Forelimb muscle (tissue), 1 donor: ENCODE measurements around the gene HIGD1B. TPM values are rescaled to one million over a fixed set of nuclear protein-coding genes. Genes with fewer than 3 reads are reported as not detected.

ENCODE experiments used
- DNase-seq: peaks from one replicate; pipeline ENCODE4 v3.0.0-alpha.2; 2013; ENCODE audit warnings: low read depth
- polyA plus RNA-seq: library from polyadenylated mRNA; unstranded; fragments of 120-200 nt; gene quantifications from one replicate; pipeline ENCODE4 v1.2.1, GENCODE V29; 2013; ENCODE audit not compliant: insufficient read length

HIGD1B gene
- polyA plus RNA-seq, 1 donor = 4.2 TPM

DNA sequence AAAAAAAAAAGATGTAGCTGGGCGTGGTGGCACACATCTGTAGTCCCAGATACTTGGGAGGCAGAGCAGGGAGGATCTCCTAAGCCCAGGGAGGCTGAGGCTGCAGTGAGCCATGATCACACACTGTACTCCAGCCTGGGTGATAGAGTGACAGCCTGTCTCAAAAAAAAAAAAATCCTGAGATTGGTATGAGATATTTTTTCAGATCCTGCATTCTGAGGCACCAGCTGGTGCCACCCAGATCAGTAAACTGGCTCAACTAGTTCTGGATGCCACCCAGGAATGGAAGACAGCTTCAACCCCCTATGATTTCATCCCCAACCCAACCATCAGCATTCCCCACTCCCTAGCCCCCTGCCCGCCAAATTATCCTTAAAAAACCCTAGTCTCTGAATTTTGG lies 10.5 kb upstream of the HIGD1B start:
- no peak for DNase-seq

DNA sequence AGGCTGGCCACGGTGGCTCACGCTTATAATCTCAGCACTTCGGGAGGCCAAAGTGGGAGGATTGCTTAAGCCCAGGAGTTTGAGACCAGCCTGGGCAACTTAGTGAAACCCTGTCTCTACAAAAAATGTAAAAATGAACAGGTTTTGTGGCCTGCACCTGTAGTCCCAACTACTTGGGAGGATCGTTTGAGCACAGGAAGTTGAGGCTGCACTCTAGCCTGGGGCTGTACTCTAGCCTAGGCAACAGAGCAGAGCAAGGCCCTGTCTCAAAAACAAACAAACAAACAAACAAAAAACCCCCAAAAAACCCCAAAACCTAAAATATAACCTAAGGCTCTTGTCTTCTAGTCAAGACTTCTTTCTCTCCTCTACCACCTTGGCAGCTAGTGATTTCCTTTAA lies 7.4 kb upstream of the HIGD1B start:
- DNase-seq = no peak

GRCh38 chr17:44840936-44841335 lies 6.7 kb upstream of the HIGD1B start:
- no peak for DNase-seq

DNA sequence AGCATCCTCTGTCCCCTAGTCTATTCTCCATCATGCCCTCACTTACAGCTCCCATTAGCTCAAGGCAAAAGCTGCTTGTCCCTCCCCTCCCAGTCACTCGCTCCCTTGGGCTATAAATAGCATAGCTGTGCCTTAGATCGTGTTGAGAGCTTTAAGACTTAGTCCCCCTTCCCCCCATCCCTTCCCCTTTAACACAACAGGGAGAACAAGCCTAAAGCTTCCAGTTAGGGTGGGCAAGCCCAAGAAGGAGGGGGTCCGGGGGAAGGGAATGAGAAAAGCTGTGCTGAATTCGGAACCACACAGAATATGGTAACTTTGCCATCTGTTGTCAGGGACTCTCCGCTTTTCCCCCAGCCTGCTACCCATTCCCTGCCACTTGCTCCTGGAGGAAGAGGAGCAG lies 4.9 kb upstream of the HIGD1B start:
- no peak for DNase-seq

GRCh38 chr17:44844390-44844830 lies 3.3 kb upstream of the HIGD1B start:
- no peak for DNase-seq

- no peak for DNase-seq
Observed at GRCh38 chr17:44846206-44846605, 1.5 kb upstream of the HIGD1B start.

- DNase-seq = no peak
Observed at GRCh38 chr17:44848257-44848795, 643 bp downstream of the HIGD1B start.

DNA sequence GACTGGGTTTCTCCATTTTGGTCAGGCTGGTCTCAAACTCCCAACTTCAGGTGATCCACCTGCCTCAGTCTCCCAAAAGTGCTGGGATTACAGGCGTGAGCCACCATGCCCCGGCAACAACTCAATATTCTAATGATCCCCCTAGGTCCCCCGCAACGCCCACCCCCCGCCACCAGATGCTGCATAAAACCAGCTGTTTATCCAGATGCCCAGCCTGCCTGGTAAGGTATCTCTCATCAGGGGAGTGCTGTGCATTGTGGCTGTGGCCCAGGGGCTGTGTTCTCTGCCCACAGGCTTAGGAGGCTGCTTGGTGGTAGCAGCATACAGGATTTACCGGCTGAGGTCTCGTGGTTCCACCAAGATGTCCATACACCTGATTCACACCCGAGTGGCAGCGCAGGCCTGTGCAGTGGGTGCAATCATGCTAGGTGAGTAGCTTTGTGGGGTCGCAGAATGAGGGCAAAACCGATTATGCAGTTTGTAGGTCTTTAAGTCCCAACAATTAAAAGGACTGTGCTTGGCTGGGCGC lies 1.3 kb downstream of the HIGD1B start:
- DNase-seq = no peak

- DNase-seq = no peak
Observed at GRCh38 chr17:44850025-44850424, 2.3 kb downstream of the HIGD1B start.

DNA sequence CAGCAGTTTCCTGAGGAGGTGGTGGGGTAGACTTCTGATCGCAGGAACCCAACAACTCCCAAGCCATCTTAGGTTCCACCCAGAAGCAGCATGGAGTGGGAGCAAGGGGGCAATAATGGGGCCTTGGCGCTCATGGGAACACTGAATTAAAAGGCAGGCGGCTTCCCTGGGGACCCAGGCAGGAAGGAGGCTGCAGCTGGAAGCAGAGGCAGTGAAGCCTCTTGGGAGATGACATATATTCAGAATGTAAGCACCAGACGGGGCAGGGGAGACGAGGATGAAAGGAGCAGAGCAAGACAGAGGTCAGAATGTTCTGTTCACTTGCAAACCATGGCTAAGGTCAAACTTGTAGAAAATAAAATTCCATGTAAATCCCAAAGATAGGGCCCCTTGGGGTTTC lies 2.9 kb downstream of the HIGD1B start:
- no peak for DNase-seq

DNA sequence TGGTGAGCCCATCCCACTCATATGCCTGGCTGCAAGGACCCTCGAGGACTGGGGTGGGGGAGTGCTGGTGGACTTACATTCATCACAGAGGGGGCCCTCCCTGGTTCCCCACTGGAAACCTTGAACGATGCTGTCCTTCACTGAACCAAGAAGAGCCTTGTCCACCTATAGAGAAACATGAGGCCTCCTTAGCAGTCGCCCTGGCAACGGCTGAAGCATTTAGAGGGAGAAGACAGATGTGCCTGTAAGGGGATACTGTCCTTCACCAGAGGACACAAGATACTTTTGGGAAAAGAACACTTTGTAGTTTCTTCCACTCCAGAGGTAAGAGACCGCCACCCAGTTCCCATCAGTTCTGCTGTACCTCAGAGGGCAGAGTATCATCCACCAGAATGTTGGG lies 6.5 kb downstream of the HIGD1B start:
- no peak for DNase-seq

- DNase-seq = no peak
Observed at GRCh38 chr17:44859701-44860100, 12.0 kb downstream of the HIGD1B start.

GRCh38 chr17:44862278-44862914 lies 14.7 kb downstream of the HIGD1B start:
- no peak for DNase-seq

DNA sequence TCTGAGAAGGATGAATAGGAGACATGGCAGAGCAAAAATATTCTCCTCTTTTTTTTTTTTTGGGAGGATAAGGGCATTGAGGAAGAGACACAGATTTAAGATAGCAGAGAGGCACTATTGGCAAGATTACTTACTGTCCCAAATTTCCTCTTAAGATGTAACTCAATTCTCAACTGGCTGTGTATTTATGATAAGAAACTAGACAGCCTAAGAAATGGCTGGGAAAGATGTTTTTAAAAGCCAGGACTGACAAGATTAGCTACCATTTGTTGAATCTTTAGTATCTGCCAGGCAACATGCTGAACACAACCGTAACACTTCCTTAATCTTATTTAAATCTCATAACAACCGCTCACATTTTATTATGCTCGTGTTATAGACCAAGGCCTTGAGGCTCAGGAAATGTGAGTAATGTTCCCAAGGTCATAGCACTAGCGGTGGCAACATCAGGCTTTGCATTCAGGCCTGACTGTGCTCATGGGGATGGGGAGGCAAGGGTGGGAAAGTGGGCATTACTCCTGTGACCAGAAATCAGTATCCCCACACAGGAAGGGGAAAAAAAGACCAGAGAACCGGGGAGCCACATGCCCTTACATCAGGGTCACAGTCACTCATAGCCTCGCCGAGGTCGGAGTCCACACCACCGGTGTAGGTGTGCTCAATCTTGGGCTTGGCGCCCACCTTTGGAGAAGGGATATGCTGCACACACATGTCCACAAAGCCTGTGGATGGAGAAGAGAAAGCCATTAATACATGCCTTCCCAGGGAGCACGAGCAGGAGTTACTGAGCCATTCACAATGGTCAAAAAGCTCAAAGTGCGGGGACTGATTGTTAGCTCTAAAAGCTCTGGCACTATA lies 15.6 kb downstream of the HIGD1B start:
- DNase-seq = no peak

DNA sequence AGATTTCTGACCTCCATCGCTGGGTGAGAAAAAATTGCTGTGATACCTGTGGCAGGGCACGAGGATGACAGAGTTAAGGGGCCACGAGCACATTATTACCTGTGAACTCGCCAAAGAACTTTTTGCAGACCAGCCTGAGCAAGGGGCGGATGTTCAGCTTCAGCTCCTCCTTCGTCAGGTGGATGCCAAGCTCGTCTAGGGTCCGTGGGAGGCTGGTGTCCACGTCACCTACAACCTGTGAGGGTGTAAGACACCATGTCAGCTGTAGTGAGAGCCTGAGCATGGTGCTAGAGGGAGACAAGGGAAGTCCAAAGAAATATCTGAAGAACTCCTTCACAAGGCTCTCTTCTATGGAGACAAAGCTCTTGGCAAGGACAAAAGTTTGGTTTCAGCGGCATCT lies 17.1 kb downstream of the HIGD1B start:
- no peak for DNase-seq

GRCh38 chr17:44865231-44865660 lies 17.6 kb downstream of the HIGD1B start:
- peak; percentile 38 for DNase-seq

DNA sequence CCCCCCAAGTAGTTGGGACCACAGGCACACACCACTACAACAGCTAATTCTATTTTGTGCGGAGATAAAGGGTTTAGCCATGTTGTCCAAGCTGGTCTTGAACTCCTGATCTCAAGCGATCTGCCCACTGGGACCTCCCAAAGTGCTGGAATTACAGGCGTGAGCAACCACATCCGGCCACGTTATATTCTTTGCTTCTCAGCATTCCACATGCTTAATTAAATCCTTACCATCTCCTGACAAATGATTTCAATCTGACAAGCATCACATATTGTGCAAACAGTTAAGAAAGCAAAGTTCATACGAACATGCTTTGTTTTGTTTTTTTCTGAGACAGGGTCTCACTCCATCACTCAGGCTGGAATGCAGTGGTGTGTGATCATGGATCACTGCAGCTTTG lies 18.2 kb downstream of the HIGD1B start:
- no peak for DNase-seq

GRCh38 chr17:44867841-44868240 lies 20.2 kb downstream of the HIGD1B start:
- no peak for DNase-seq

GRCh38 chr17:44871556-44871955 lies 23.9 kb downstream of the HIGD1B start:
- no peak for DNase-seq

DNA sequence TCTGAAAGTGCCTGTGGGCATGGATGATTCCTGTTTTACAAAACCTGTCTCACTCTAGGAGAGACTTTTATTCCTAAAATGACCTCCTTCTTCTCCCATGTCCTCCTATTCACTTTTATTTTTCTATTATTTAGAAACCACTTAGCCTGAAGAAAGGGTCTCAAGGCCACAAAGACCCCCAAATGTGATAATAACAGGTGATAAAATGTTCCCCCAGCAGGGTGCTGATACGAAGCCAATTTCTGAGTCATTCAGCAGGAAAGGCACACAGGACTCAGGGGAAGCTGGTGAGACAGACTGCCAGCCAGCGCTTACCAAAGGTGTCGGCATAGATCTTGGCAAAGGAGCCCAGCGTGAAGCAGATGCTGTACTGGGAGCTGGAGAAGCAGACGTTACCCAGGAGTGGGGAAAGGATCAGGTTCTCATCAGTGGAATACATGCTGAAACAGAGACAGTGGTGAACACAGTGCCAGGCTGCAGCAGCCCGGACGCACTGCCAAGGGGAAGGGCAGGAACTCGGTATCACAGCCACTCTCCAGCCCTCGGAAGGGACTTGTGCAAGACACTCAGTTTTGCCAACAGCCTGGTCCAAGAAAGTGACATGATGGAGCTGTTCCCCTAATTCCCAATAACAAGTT lies 24.6 kb downstream of the HIGD1B start:
- no peak for DNase-seq

DNA sequence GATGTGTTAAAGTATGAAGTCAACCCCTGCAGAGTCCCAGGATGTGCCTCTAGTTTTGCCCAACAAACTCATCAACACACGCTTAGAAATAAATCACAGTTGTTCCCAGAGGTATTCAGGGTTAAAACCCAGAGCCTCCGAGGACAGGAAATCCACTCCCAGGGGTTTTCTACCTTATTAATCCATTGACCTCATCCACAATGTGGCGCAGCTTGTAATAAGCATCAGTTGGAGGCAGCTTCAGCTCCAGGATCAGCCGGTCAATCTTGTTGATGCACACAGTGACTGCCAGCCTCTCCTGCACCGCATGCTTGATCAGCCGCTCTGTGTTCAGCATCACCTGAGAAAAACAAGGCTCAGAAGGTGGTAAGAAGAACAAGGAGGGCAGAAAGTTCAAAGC lies 28.1 kb downstream of the HIGD1B start:
- no peak for DNase-seq

DNA sequence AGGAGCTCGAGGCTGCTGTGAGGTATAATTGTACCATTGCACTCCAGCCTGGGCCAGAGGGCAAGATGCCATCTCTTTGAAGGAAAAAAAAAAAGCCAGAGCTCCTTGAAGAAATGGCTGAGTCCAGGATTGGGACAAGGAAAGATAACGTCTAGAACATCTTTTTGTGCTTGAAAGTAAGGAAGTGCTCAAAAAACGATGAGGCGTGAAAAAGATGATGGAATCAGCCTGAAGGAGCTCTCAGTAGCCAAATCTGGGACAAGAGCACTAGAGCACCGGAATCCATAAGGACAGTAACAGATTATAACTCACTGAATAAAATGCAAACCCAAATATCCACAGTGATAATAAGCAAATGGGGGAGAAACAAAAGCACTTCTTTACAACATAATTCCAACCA lies 29.4 kb downstream of the HIGD1B start:
- no peak for DNase-seq
